NK-92 (cell line): ENCODE measurements around the gene STX10.

Experiments used
- DNase-seq: peaks from one replicate; lab custom pipeline; 2025; ENCODE audit not compliant: unreplicated experiment; lab: John Stamatoyannopoulos, UW

STX10 gene

DNA sequence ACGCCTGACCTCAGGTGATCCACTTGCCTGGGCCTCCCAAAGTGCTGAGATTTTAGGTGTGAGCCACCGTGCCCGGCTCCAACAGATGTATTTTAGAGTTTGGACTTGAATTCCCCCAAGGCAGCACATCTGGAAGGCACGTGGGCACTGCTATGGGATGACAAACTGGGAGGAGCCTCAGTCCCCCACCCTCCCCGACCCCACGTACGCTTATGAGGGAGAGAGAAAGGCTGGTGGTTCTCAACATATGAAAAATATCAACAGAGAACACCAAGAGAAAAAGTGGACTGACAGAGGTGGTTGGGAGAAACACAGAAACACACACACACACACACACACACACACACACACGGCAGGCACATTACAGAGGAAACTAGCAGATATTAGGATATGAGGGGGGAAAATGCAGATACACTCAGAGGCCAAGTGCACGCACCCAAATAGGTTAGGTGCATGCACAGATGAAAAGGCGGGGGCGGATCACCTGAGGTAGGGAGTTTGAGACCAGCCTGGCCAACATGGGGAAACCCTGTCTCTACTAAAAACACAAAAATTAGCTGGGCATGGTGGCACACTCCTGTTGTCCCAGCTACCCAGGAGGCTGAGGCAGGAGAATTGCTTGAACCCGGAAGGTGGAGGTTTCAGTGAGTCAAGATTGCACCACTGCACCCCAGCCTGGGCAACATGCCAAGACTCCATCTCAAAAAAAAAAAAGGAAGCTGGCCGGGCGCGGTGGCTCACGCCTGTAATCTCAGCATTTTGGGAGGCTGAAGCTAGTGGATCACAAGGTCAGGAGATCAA is 3.2 kb downstream of the STX10 start:
- DNase-seq, result no peak

DNA sequence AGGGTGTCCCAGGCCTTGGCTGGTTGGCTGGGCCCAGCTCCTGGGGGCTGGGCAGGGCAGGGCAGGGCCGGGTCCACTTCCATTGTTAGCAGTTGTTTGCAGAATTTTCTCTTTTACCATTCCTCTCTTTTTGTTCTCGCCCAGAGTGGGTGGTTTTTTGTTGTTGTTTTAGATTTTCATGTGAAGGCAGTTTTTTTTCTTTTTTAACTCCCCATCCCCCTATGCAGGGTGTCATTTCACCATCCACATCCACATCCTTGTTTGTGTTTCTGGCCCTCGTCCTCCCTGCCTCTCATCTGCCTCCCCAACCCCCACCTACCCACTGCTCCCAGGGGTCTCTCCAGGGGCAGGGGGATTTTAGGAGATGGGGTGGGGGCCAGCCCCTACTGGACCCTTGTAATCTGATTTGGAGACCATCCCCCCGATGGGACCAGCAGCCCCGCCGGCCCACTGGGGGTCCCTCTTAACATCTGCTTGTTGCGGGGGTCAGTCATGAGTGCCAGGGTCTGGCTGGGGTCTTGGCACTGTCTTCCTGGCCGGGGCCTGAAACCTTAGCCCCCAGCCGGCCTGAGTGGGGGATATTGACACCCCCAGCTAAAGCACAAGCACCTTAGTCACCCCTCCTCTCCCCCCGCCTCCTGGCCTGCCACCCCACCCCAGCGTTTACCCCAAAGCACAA is 10.4 kb downstream of the STX10 start:
- no peak for DNase-seq

DNA sequence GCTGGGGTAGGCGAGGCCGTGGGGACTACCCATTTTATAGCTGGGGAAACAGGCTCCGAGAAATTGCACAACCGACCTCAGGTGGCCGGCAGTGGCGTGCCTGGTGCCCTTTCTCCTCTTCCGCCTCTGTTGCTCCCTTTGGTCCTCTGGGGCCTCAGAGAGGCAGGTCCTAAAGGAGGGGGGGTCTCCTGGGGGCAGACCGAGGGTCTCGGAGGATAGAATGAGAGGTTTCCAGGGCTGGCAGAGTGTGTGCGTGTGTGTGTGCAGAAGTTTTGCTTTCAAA is 11.3 kb downstream of the STX10 start:
- DNase-seq, result no peak

DNA sequence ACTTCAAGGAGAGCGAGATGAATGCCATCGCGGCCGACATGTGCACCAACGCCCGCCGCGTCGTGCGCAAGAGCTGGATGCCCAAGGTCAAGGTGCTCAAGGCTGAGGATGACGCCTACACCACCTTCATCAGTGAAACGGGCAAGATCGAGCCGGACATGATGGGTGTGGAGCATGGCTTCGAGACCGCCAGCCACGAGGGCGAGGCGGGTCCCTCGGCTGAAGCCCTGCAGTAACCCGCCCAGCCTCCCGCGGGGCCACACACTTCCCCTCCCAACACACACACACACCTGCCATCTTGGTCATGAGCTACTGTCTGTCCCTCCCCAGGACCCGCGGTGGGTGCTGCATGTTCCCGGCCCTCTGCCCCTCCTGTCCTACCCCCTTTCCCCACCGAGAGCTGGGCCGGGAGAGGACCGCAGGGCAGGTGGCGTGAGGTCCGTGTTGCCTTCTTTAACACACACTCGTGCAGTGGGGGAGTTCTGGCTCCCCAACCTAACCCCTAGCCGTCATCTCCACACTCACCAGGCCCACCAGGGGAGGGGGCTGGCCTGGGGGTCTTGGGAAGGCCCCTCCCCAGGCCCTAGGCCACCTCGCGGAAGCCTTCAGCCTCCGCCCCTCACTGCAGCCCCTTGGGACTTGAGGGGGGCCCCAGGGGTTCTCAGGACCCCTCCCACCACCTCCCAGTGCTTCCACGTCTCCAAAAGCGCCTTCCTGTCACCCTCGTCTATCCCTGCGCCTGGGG is 11.8 kb downstream of the STX10 start:
- DNase-seq, result no peak

DNA sequence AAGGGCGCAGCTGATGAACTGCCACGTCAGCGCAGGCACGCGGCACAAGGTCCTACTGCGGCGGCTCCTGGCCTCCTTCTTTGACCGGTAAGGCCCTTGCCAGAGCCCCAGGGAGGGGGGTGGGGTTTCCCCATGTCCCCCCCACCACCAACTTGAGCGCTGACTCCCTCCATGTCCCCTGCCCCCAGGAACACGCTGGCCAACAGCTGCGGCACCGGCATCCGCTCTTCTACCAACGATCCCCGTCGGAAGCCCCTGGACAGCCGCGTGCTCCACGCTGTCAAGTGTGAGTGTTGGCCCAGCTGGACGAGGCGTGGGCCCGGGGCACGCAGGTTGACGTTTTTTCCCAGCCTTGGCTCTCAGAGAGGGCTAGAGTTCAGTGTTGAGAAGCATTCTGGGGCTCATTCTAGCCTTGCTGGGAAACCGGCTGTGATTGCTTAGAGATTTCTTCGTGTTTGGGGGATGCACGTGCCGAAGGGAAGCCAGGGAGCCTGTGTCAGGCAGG is 12.8 kb downstream of the STX10 start:
- DNase-seq, result no peak

DNA sequence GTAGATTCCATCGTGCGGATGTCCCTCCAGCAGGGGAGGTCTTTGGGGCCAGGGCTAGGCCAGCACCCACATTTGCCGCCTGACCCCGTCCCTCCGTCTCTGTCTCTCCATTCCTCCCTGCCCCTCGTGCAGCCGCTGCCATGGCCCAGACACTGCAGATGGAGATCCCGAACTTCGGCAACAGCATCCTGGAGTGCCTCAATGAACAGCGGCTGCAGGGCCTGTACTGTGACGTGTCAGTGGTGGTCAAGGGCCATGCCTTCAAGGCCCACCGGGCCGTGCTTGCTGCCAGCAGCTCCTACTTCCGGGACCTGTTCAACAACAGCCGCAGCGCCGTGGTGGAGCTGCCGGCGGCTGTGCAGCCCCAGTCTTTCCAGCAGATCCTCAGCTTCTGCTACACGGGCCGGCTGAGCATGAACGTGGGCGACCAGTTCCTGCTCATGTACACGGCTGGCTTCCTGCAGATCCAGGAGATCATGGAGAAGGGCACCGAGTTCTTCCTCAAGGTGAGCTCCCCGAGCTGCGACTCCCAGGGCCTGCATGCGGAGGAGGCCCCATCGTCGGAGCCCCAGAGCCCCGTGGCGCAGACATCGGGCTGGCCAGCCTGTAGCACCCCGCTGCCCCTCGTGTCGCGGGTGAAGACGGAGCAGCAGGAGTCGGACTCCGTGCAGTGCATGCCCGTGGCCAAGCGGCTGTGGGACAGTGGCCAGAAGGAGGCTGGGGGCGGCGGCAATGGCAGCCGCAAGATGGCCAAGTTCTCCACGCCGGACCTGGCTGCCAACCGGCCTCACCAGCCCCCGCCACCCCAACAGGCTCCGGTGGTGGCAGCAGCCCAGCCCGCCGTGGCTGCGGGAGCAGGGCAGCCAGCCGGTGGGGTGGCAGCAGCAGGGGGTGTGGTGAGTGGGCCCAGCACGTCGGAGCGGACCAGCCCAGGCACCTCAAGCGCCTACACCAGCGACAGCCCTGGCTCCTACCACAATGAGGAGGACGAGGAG is 14.8 kb downstream of the STX10 start:
- no peak for DNase-seq

DNA sequence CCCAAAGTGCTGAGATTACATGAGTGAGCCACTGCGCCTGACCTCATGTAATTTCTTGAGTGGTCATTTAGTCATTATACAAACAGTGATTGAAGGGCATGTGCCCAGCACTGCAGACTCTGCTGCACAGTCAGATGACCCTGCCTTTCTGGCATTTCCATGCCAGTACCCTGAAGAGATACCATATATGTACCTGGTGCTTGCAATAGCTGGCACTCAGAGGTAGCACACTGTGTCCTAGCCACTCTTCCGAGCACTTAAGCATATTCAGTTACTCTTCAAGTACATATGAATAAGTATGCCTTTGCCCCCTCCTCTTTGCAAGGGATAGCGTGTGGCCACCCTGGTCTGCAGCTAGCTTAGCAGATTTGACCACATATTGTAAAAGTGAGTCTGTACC is 15.5 kb downstream of the STX10 start:
- DNase-seq, result no peak

DNA sequence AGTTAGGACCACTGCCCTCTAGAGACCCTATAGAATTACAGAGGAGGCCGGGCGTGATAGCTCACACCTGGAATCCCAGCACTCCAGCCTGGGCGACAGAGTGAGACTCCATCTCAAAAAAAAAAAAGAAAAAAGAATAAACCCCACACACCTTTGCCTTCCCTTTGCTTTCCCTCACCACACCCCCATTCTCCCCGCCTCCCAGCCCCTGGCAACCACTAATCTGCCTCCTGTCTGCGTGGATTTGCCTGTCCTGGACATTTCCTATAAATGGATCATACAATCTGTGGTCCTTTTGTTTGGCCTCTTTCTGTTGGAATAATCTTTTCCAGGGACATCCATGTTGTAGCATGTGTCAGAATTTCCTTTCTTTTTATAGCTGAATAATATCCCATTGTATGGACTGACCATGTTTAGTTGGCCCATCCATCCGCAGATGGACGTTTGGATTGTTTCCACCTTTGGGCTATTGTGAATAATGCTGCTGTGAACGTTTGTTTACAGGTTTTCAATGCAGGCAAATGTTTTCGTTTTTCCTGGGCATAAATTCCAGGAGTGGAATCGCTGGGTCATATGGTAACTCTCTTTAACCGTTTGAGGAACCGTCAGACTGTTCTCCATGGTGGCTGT is 16.8 kb downstream of the STX10 start:
- no peak for DNase-seq

DNA sequence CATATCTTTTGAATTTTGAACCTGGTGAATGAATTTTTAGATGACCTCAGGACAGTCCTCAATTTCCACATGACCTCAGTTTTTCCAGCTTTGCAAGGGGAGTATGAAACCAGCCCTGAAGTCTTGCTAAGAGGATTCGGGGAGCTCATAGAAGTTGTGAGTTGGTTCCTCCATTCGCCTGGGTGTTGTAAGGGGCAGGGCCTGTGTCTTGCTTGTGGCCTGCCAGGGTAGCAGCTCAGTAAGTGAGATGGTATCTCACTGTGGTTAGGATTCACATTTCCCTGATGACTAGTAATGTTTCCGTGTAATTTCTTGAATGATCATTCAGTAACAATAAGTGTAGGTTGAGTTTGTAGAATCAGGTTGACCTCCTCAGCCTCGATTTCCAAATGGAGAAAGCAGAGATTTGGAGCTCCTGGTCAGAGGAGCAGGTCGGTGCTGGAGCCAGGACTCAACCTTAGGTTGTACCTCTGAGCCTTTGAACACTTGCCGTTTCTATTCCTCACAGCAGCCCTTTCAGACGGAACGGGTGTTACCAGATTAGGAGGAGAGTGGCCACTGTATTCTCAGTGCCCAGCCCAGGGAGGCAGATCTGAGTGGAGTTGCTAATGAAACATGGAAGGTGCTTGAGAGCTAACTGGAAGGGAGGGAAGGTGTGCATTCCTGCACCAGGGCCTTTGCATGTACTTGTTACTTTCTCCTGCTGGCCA is 17.5 kb downstream of the STX10 start:
- DNase-seq, result no peak

DNA sequence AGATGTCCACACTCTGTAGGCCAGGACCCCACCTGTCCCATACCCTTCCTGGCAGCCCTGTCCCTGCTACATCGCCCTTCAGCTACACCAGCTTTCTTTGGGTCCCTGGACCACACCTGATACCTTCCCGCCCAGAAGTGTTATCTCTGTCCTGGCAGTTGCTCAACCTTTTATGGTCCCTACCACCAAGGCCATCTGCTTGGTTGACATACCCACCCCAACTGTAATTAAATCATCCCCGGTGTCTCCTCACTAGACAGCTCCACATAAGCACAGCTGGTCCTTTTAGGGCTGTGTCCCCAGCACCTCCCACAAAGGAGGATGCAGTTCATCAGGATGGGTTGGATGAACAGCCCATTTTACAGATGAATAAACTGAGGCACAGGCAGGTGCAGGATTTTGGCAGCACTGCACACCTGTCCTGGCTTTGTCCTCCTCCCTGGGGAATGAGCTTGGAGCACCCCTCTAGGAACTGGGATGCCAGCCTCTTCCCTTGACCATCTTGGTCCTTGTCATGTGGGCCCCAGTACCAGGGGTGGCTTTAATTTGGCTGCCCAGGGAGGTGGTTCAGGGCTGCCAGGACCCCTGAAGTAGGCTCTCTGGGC is 19.2 kb downstream of the STX10 start:
- DNase-seq, result no peak

DNA sequence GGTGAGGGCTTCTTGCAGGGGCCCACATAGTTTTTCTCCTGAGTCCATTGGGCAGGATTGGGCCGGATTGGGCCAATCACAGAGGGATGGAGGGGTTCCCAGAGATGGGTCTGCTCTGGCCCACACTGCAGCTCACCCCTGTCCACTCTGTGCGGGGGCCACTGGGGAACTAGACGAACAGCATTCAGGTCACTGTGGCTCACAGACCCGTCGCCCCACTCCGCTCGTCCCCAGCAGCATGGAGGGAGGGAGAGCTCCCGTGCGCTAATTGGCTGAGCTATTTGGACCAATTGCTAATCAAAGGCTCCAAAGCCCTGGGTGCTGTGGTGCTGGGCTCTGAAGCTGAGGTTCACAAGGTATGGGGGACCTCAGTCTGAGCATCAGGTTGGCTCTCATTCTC is 20.8 kb downstream of the STX10 start:
- no peak for DNase-seq

DNA sequence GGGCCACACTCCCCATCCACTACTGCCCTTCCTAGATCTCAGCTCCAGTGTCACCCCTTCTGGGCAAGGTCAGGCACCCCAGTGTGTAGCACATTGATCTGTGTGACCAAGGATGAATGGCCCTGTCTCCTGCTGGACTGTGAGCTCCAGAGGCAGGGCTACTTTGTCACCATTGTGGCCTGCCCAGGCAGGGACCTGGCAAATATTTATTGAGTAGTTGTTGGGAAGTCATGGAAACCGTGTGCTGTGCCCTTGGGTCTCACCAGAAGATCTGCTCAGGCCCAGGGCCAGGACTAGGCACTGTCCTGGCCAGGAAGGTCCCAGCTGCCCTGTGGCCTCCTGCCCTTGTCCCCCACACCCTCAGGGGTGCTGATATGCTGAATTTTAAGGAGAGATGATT is 21.6 kb downstream of the STX10 start:
- DNase-seq, result no peak

DNA sequence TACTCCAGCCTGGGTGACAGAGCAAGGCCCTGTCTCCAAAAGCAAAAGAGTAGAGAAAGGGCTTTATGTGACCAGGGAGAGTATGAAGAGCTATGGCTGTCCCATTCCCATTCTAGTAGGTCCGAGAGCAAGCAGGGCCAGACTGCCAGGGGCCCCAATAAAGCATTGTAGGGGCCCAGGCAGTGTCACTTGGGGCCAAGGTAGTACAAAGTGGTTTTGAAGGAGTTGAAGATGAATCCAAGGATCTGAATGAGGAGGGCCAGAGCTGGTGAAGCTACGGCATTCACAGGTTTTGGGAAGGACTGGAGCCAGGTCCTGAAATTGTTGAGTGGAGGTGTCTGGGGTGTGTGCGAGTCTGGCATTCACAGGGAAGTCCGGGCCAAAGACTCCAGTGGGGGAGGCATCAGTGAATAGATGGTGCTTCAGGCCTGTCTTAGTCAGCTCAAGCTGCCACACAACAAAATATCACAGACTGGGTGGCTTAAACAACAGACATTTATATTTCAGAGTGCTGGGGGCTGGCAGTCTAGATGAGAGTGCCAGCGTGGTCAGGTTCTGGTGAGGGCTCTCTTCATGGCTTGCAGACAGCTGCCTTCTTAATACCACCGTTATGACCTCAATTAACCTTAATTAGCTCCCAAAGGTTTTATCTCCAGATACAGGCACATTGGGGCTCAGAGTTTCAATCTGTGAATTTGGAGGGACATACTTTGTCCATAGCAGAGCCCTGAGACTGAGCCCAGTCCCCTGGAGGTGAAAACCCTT is 22.2 kb downstream of the STX10 start:
- DNase-seq, result no peak

DNA sequence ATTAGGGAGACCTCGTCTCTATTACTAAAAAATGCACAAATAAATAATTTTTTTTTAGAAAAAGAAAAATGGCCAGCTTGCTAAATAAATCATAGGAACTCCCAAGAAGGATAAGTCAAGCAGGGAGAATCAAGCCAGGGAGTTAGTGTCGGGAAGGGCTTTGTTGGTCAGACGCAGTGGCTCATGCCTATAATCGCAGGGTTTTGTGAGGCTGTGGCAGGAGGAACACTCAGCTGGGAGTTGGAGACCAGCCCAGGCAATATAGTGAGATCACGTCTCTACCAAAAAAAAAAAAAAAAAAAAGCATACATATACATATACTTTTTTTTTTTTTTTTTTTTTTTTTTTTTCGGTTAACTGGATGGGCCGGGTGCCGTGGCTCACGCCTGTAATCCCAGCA is 23.1 kb downstream of the STX10 start:
- DNase-seq, result no peak

DNA sequence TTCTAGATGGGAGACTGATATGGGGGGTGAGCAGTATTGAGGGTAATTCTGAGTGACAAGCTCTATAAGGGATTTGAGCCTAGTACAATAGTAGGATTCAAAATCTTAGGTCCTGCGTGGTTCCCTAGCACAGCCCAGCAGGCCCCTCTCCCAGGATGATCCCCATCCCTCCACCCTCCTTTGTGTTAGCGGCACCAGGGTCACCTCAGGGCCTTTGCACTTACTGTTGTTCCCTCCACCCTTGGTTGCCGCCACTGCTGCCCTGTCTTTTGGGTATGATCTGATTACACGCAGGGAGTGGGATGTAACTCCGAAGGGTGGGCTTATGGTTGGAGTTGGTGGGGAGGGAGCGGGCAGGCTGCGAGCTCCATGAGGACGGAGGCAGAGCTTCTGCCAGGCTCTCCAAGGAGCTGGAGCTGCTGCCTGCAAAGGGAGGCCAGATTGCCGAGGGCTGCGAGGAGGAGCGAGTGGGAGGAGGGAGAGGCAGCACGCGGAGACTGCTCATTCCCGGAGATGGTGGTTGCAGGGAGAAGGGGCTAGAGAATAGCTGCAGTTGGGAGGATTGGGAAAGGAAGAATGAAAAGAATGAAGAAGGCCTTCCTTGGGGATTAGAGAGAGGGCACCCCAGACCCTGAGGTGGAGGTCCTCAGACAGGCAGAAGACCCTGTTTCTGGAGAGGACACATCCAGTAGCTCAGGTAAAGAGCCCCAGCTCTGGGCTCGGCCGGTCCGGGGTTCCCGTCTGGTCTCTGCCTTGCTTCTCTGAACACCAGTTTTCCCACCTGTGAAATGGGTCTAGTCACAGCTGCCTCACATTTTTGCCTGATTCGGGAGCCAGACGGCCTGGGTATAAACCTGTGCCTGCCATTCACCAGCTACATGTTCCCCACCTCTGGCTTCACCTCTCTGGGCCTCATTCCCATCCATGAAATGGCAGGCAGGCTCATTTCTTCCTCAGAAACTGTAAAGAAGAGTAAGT is 26.9 kb downstream of the STX10 start:
- no peak for DNase-seq

DNA sequence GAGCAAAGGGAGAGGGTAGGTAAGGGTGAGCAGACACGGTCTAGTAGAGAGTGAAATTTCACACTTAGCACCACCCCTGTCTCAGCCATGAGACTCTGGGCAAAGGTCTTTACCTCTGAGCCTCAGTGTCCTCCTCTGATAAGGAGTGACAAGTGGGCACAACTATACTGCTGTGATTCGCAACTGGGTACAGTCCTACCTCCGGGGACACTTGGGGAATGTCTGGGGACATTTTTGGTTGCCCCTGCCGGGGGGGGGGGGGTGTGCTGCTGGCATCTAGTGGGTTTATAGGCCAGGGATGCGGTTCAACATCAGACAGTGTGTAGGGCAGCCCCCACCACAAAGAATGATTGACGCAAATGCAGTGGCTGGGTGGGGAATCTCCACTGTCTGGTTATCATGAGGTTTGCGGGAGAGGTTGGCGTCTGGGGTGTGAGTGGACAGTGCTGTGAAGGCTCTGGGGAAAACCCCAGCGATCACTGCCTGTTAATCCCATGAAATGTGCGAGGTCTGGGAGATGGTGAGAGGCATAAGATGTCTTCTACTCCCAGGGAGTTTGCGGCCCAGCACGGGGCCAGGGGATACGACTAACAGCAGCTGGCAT is 27.8 kb downstream of the STX10 start:
- DNase-seq, result no peak
